Body of pancreas (tissue), 4 donors: Measurements from ENCODE around the gene MAML3.

ENCODE experiments used
- POLR2A ChIP-seq, 3 donors: fragments of 450-650 bp; IDR thresholded peaks; one replicate each; pipeline ENCODE4 v1.6.1; 2016; ENCODE audit warnings: antibody characterized with exemption in 3 of 3, mild to moderate bottlenecking in 2 of 3
- TF ChIP-seq, protein P1 (sequence below), 7 experiments: fragments of 450-650 bp in 4 of 7; fragments of 200-600 bp in 3 of 7; sonication (generic) in 3 of 7; IDR thresholded peaks; one replicate each; pipeline ENCODE4 v1.5.1; 2016 to 2019; ENCODE audit warnings: antibody characterized with exemption in 7 of 7

DNA sequence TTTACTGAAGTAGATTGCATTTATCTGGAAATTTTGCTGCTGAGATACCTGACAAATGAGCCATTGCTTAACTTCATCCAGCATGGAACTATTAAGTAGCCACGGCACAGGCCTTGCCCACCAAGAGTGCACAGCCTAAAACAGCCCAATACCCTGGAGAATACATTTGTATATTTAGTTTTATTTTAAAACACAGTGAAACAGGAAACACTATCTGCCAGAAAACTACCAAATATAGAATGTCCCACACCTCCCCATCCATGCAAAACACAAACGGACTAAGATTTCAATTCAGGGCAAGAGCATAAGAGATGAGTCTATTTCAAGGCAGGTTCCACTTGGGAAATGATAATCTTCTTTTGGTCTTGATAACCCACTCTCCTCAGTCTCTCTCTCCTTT, 57.1 kb downstream of the MAML3 start:
- no peak for TF ChIP-seq POLR2A (IDR thresholded peaks at IDR 0.05)
- TF ChIP-seq, protein P1, sequence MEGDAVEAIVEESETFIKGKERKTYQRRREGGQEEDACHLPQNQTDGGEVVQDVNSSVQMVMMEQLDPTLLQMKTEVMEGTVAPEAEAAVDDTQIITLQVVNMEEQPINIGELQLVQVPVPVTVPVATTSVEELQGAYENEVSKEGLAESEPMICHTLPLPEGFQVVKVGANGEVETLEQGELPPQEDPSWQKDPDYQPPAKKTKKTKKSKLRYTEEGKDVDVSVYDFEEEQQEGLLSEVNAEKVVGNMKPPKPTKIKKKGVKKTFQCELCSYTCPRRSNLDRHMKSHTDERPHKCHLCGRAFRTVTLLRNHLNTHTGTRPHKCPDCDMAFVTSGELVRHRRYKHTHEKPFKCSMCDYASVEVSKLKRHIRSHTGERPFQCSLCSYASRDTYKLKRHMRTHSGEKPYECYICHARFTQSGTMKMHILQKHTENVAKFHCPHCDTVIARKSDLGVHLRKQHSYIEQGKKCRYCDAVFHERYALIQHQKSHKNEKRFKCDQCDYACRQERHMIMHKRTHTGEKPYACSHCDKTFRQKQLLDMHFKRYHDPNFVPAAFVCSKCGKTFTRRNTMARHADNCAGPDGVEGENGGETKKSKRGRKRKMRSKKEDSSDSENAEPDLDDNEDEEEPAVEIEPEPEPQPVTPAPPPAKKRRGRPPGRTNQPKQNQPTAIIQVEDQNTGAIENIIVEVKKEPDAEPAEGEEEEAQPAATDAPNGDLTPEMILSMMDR (IDR thresholded peaks at IDR 0.05), result no peak
